AG10803 (cell line): ENCODE measurements around the gene NR2F1-AS1.
A peak's percentile ranks its signal among the peaks of the same experiment; 100 is the strongest.

Experiments
- DNase-seq: peaks from one replicate; pipeline ENCODE4 v3.0.0; 2010; ENCODE audit warnings: low read depth
- H3K4me3 ChIP-seq: 2 replicates; pipeline ENCODE4 v1.5.1; 2011; ENCODE audit warnings: mild to moderate bottlenecking, low read length, control low read depth
- CTCF ChIP-seq: conservative IDR thresholded peaks from 2 replicates; pipeline ENCODE4 v1.5.1; 2011; ENCODE audit warnings: mild to moderate bottlenecking, low read length, control low read depth, inconsistent platforms

NR2F1-AS1 gene

GRCh38 chr5:93580927-93581445, at the start of gene NR2F1-AS1:
Gene NR2F1-AS1 (minus strand): TSS chr5:93581219.
- DNase-seq, result peak; percentile 41
- TF ChIP-seq CTCF, result no peak
- H3K4me3 ChIP-seq, result peak within 1 kb of the TSS; percentile 85

GRCh38 chr5:93626801-93627200, 45.8 kb upstream of the NR2F1-AS1 start:
- no peak for DNase-seq
- TF ChIP-seq CTCF, result no peak

GRCh38 chr5:93623153-93623552, 42.1 kb upstream of the NR2F1-AS1 start:
- H3K4me3 ChIP-seq, result no peak overlapping the region
- DNase-seq, result no peak
- no peak for TF ChIP-seq CTCF

More at GRCh38 chr5:93626801-93627200, 45.8 kb upstream of the NR2F1-AS1 start:
- no peak overlapping the region for H3K4me3 ChIP-seq

GRCh38 chr5:93622240-93622885, 41.3 kb upstream of the NR2F1-AS1 start:
- no peak overlapping the region for H3K4me3 ChIP-seq
- no peak for TF ChIP-seq CTCF
- DNase-seq, result peak; percentile 61

- DNase-seq, result peak; percentile 31
- no peak for TF ChIP-seq CTCF
- H3K4me3 ChIP-seq, result peak overlapping the region; percentile 61
Measured at GRCh38 chr5:93621327-93621798, 40.3 kb upstream of the NR2F1-AS1 start.

GRCh38 chr5:93620487-93621326, 39.7 kb upstream of the NR2F1-AS1 start:
- TF ChIP-seq CTCF, result no peak
- H3K4me3 ChIP-seq, result peak overlapping the region; percentile 61
- DNase-seq, result peak; percentile 57
